Fibroblast of lung (primary cell): ENCODE measurements around the gene RASGEF1B. TPM values are rescaled to one million over a fixed set of nuclear protein-coding genes. Genes with fewer than 3 reads are reported as not detected.

Experiments
- DNase-seq, 2 donors: peaks; one replicate each; pipeline versions ENCODE4 v3.0.0 to v3.0.0-alpha.2; 2010; ENCODE audit warnings: low read depth in 2 of 2
- H2AFZ ChIP-seq: 2 replicates; pipeline ENCODE4 v1.5.1; 2012; ENCODE audit warnings: low read length, control low read depth, inconsistent platforms
- H3K27ac ChIP-seq: 2 replicates; pipeline ENCODE4 v1.5.1; 2011; ENCODE audit warnings: low read length, control low read depth; ENCODE audit not compliant: insufficient read depth
- H3K27me3 ChIP-seq: 2 replicates; pipeline ENCODE4 v1.5.1; 2011; ENCODE audit warnings: mild to moderate bottlenecking, low read length; ENCODE audit not compliant: control insufficient read depth, insufficient read depth
- H3K36me3 ChIP-seq: 2 replicates; pipeline ENCODE4 v1.5.1; 2011; ENCODE audit warnings: low read length; ENCODE audit not compliant: control insufficient read depth, insufficient read depth
- H3K4me1 ChIP-seq: 2 replicates; pipeline ENCODE4 v1.5.1; 2011; ENCODE audit warnings: low read length; ENCODE audit not compliant: control insufficient read depth, insufficient read depth; ENCODE audit errors: extremely low read depth
- H3K4me2 ChIP-seq: 2 replicates; pipeline ENCODE4 v1.5.1; 2011; ENCODE audit warnings: low read length, control low read depth; ENCODE audit not compliant: insufficient read depth; ENCODE audit errors: extremely low read depth
- H3K4me3 ChIP-seq, 4 experiments: fragments of 200-600 bp in 1 of 4; sonication (generic) in 1 of 4; replicated peaks in 1 of 4; 2 replicates each; pipeline ENCODE4 v1.5.1; 2011 to 2016; ENCODE audit warnings: low read length in 4 of 4, low read depth in 3 of 4, mild to moderate bottlenecking in 3 of 4, control low read depth in 2 of 4, inconsistent platforms in 1 of 4, mixed read lengths in 1 of 4; ENCODE audit not compliant: insufficient read depth in 1 of 4; ENCODE audit errors: control extremely low read depth in 1 of 4
- H3K79me2 ChIP-seq: 2 replicates; pipeline ENCODE4 v1.5.1; 2012; ENCODE audit warnings: mild to moderate bottlenecking, low read length, inconsistent platforms; ENCODE audit not compliant: control insufficient read depth, insufficient read depth
- H3K9ac ChIP-seq: 2 replicates; pipeline ENCODE4 v1.5.1; 2011; ENCODE audit warnings: mild to moderate bottlenecking, low read length, control low read depth; ENCODE audit not compliant: insufficient read depth
- H3K9me3 ChIP-seq: 2 replicates; pipeline ENCODE4 v1.5.1; 2012; ENCODE audit warnings: low read depth, low read length; ENCODE audit not compliant: control insufficient read depth, insufficient read depth
- H4K20me1 ChIP-seq: 2 replicates; pipeline ENCODE4 v1.5.1; 2011; ENCODE audit warnings: low read length; ENCODE audit not compliant: control insufficient read depth, insufficient read depth; ENCODE audit errors: extremely low read depth
- CTCF ChIP-seq, 2 donors: IDR thresholded peaks in 1 of 2; conservative IDR thresholded peaks in 1 of 2; 1 replicate in 1 of 2; 2 replicates in 1 of 2; pipeline ENCODE4 v1.5.1; 2011 to 2012; ENCODE audit warnings: low read length in 2 of 2, control low read depth in 1 of 2, inconsistent platforms in 1 of 2, low read depth in 1 of 2, mild to moderate bottlenecking in 1 of 2
- EZH2 ChIP-seq: IDR thresholded peaks from 2 replicates; pipeline ENCODE4 v1.5.1; 2012; ENCODE audit warnings: low read length, control low read depth, mild to moderate bottlenecking; ENCODE audit errors: missing control alignments
- polyA plus RNA-seq, 2 donors: library from polyadenylated mRNA; depleted of rRNA in 1 of 2; stranded (reverse) in 1 of 2; unstranded in 1 of 2; fragments of >200 nt; gene quantifications; 2 replicates each; pipeline ENCODE4 v1.2.1, GENCODE V29; 2011 to 2012; ENCODE audit warnings: missing spikeins in 1 of 2
- total RNA-seq: library from RNA; depleted of rRNA; stranded (reverse); fragments of >200 nt; gene quantifications from 2 replicates; pipeline ENCODE4 v1.2.1, GENCODE V29; 2014

RASGEF1B gene
- total and polyA plus RNA-seq, 2 donors (not counting 1 experiment from before 2014, with no cell fraction given), result 0.02 to 0.33 TPM

GRCh38 chr4:81422595-81422994 lies 49.1 kb downstream of the RASGEF1B start:
- no peak overlapping the region for H2AFZ ChIP-seq
- no peaks in the 10 kb centered on the region for H3K9me3 ChIP-seq
- no peaks in the 10 kb centered on the region for H4K20me1 ChIP-seq
- no peak for DNase-seq
- no peak overlapping the region for H3K9ac ChIP-seq
- H3K4me2 ChIP-seq, result no peak overlapping the region
- no peaks in the 10 kb centered on the region for H3K4me1 ChIP-seq
- no peak overlapping the region for H3K4me3 ChIP-seq
- H3K27ac ChIP-seq, result no peak overlapping the region
- TF ChIP-seq EZH2 (no peak), CTCF (conservative IDR thresholded peaks at IDR 0.05 in 1 of 2, IDR thresholded peaks at IDR 0.05 in 1 of 2; ENCODE audit: low read depth in 1 of 2, low read length in 2 of 2) (no peak)
- no peaks in the 10 kb centered on the region for H3K79me2 ChIP-seq
- no peaks in the 10 kb centered on the region for H3K36me3 ChIP-seq
- no peaks in the 10 kb centered on the region for H3K27me3 ChIP-seq

DNA sequence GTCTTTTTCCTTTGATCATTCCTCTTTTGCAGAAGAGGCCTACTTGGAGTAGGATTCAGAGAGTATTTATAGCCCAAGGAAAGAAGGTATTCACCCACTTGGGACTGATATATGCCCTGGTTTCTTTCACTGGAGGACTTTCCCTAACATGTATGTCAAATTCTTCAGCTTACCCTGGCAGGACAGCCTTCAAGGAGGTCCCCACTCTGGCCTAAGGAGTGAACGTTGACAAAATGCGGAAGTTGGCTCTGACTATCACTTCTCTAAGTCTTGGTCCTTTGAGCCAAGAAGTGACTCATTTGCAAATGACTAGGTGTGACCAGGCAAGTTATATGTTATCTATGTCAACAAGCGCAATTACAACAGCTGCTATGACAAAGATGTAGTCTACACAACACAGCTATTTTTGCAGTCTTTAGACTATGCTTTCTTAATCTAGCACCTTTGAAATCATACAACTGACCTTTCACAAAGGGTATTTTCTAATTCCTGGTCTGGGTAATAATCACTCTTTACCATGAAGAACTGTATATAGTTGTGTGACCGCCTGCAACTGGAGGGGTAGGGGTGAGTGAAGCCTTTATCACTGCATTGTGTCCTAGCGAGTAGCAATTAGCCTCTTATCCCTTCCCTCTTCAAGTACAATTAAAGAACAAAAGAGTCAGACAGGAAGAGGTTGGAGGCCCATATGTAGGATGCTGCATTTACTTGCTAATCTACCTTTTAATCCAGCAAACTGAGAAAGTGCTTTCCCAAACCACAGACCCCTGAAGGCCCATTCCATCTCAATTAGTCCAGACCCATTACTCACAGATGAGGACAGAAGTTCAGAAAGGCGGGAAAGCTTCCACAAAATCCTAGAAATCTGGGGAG lies 50.1 kb downstream of the RASGEF1B start:
- Histone ChIP-seq H3K79me2 (no peaks in the 10 kb centered on the region), H3K4me1 (no peaks in the 10 kb centered on the region), H3K9ac (no peak overlapping the region), H3K4me3 (no peak overlapping the region), H3K4me2 (no peak overlapping the region), H3K27me3 (no peaks in the 10 kb centered on the region), H4K20me1 (no peaks in the 10 kb centered on the region), H3K36me3 (no peaks in the 10 kb centered on the region), H3K27ac (no peak overlapping the region), H3K9me3 (no peaks in the 10 kb centered on the region), H2AFZ (no peak overlapping the region)
- DNase-seq, result peak; percentile 47 to 59
- no peak for TF ChIP-seq CTCF (conservative IDR thresholded peaks at IDR 0.05 in 1 of 2, IDR thresholded peaks at IDR 0.05 in 1 of 2; ENCODE audit: low read depth in 1 of 2, low read length in 2 of 2)
- TF ChIP-seq EZH2, result no peak

GRCh38 chr4:81418572-81418971 lies 53.1 kb downstream of the RASGEF1B start:
- Histone ChIP-seq H4K20me1 (no peaks in the 10 kb centered on the region), H3K4me3 (no peak overlapping the region), H3K4me2 (no peak overlapping the region), H3K79me2 (no peaks in the 10 kb centered on the region), H2AFZ (no peak overlapping the region), H3K27me3 (no peaks in the 10 kb centered on the region), H3K4me1 (no peaks in the 10 kb centered on the region), H3K27ac (no peak overlapping the region), H3K9ac (no peak overlapping the region), H3K36me3 (no peaks in the 10 kb centered on the region), H3K9me3 (no peaks in the 10 kb centered on the region)
- TF ChIP-seq CTCF (conservative IDR thresholded peaks at IDR 0.05 in 1 of 2, IDR thresholded peaks at IDR 0.05 in 1 of 2; ENCODE audit: low read depth in 1 of 2, low read length in 2 of 2) (no peak), EZH2 (no peak)
- no peak for DNase-seq
